Uterine smooth muscle cell (primary cell): ENCODE data around the gene NPFFR1. TPM values are rescaled to one million over a fixed set of nuclear protein-coding genes. Genes with fewer than 3 reads are reported as not detected.

Source experiments
- total RNA-seq: library from RNA; depleted of rRNA; stranded (reverse); fragments of >200 nt; gene quantifications from 2 replicates; pipeline ENCODE4 v1.2.3, GENCODE V29; 2014

Gene NPFFR1
- total RNA-seq, result not detected in 2 replicates

GRCh38 chr10:70283445-70284399, at the start of gene NPFFR1:
Gene NPFFR1, minus strand, starts transcription at chr10:70284004. Its CDS starts 328 bp downstream, at chr10:70283676.

GRCh38 chr10:70233109-70233938, 50.5 kb downstream of the NPFFR1 start, which contains the start of gene PPA1:
Gene PPA1, minus strand, starts transcription at chr10:70233429. Its CDS starts 102 bp downstream, at chr10:70233327.

Other genes starting within 250 kb of the NPFFR1 start
- 3.9 and 5.5 TPM in 2 replicates for gene MACROH2A2, start 231.2 kb downstream of the NPFFR1 start, total RNA-seq
- gene AIFM2, start 151.2 kb downstream of the NPFFR1 start, total RNA-seq, result 6.5 and 6.9 TPM in 2 replicates
- 12.1 and 13.5 TPM in 2 replicates for gene TYSND1, start 137.3 kb downstream of the NPFFR1 start, total RNA-seq
- 162 and 181 TPM in 2 replicates for gene SAR1A, start 113.5 kb downstream of the NPFFR1 start, total RNA-seq
- 216 and 241 TPM in 2 replicates for gene PPA1, start 50.6 kb downstream of the NPFFR1 start, total RNA-seq
- gene LRRC20, start 98.6 kb upstream of the NPFFR1 start, total RNA-seq, result 11.3 and 13.9 TPM in 2 replicates
- 16.4 and 17.2 TPM in 2 replicates for gene EIF4EBP2, start 120.1 kb upstream of the NPFFR1 start, total RNA-seq
- not detected in 2 replicates for gene NODAL, start 157.7 kb upstream of the NPFFR1 start, total RNA-seq
- under 0.01 and 0.11 TPM in 2 replicates for gene PALD1, start 194.8 kb upstream of the NPFFR1 start, total RNA-seq